Endodermal cell (in vitro differentiated cells): ENCODE measurements around the gene MORC1. TPM values are rescaled to one million over a fixed set of nuclear protein-coding genes. Genes with fewer than 3 reads are reported as not detected.

Experiments used
- DNase-seq: peaks from one replicate; pipeline ENCODE4 v3.0.0-alpha.2; 2017
- H3K27ac ChIP-seq: 2 replicates; pipeline ENCODE4 v1.5.1; 2013; ENCODE audit warnings: mild to moderate bottlenecking, low read depth, low read length, moderate library complexity
- H3K27me3 ChIP-seq: 2 replicates; pipeline ENCODE4 v1.6.1; 2013; ENCODE audit warnings: mild to moderate bottlenecking, low read length, moderate library complexity; ENCODE audit not compliant: insufficient read depth, control insufficient read depth, poor library complexity, severe bottlenecking
- H3K36me3 ChIP-seq: 2 replicates; pipeline ENCODE4 v1.7.0; 2013; ENCODE audit warnings: mild to moderate bottlenecking, low read length, moderate library complexity; ENCODE audit not compliant: control insufficient read depth, insufficient read depth
- H3K4me1 ChIP-seq: one replicate; pipeline ENCODE4 v1.7.0; 2013; ENCODE audit warnings: low read length; ENCODE audit not compliant: control insufficient read depth, insufficient read depth
- H3K4me3 ChIP-seq: 2 replicates; pipeline ENCODE4 v1.5.1; 2013; ENCODE audit warnings: mild to moderate bottlenecking, low read length, moderate library complexity
- H3K9ac ChIP-seq: 2 replicates; pipeline ENCODE4 v1.6.1; 2013; ENCODE audit warnings: mild to moderate bottlenecking, low read length, moderate library complexity; ENCODE audit not compliant: poor library complexity, severe bottlenecking; ENCODE audit errors: extremely low read depth
- H3K9me3 ChIP-seq: 2 replicates; pipeline ENCODE4 v1.6.1; 2013; ENCODE audit warnings: mild to moderate bottlenecking, low read length, moderate library complexity; ENCODE audit not compliant: control insufficient read depth
- H3K27ac Mint-ChIP-seq: 2 replicates; pipeline ENCODE4 v1.8.0; 2020; ENCODE audit warnings: mixed read lengths
- H3K27me3 Mint-ChIP-seq: 2 replicates; pipeline ENCODE4 v1.8.0; 2021; ENCODE audit warnings: mild to moderate bottlenecking, mixed read lengths; ENCODE audit not compliant: insufficient read depth
- H3K36me3 Mint-ChIP-seq: 2 replicates; pipeline ENCODE4 v1.8.0; 2020; ENCODE audit warnings: low read depth, mixed read lengths
- H3K4me1 Mint-ChIP-seq: 2 replicates; pipeline ENCODE4 v1.8.0; 2020; ENCODE audit warnings: mixed read lengths
- H3K4me3 Mint-ChIP-seq: 2 replicates; pipeline ENCODE4 v1.8.0; 2020; ENCODE audit warnings: mild to moderate bottlenecking, moderate library complexity, mixed read lengths
- H3K9me3 Mint-ChIP-seq: 2 replicates; pipeline ENCODE4 v1.8.0; 2020; ENCODE audit warnings: mild to moderate bottlenecking, mixed read lengths
- whole genome bisulfite sequencing, 2 experiments: methylation state at CpG; one replicate each; pipeline versions ENCODE4 v1.1.5 to v1.1.7; 2013; ENCODE audit warnings: missing lambda C conversion rate in 2 of 2, mixed read lengths in 1 of 2; ENCODE audit not compliant: insufficient coverage in 1 of 2, insufficient read length in 1 of 2; 5-methylcytosine and 5-hydroxymethylcytosine counted together
- total RNA-seq, 2 donors: library from RNA; stranded (reverse); fragmentation: NEBNext Ultra II Directional in 1 of 2; extraction: Animal tissue kit (Norgen Biotek cat#: 25700) in 1 of 2; gene quantifications; 2 replicates in 1 of 2; 3 replicates in 1 of 2; pipeline ENCODE4 v1.2.1, GENCODE V29; 2021
- TF ChIP-seq, protein P1 (sequence below): fragments of 200-600 bp; sonication (generic); conservative IDR thresholded peaks from 2 replicates; pipeline ENCODE4 v1.5.0; 2021; ENCODE audit warnings: antibody characterized with exemption, mild to moderate bottlenecking

Gene MORC1
- total RNA-seq, 2 donors from 2014 or later: not detected

DNA sequence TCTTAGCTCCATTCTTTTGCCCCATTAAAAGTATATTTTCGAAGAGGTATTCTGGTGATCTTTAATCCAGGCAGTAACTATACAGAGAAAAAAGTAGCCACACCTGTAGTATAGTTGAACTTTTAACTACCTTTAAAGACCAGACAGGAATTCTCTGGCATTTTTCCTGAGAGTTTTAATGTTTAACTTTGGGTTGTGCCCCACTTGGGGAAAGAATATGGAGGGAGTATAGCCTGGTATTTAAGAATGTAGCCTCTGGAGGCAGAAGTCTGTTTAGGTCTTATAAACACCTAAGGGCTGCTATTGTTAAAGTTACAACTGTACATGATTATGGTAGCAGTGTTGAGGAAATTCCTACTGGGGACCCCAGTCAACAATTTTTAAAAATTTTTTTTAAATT lies 37.9 kb upstream of the MORC1 start:
- H3K9ac ChIP-seq: no peak overlapping the region
- WGBS, 2 experiments: 100% methylated on average over 1 of the region's 1 CpG; no CpG with 5 or more reads in 1 of the 2 experiments
- no peak overlapping the region for H3K27ac ChIP-seq
- H3K27me3 ChIP-seq: no peaks in the 10 kb centered on the region
- no peaks in the 10 kb centered on the region for H3K36me3 ChIP-seq
- no peaks in the 10 kb centered on the region for H3K4me1 ChIP-seq
- H3K9me3 ChIP-seq: no peaks in the 10 kb centered on the region
- Mint-ChIP-seq H3K27me3 (no peaks in the 10 kb centered on the region), H3K9me3 (peaks cover 6% of the 10 kb centered on the region), H3K4me3 (no peak overlapping the region), H3K27ac (no peak overlapping the region), H3K36me3 (no peaks in the 10 kb centered on the region), H3K4me1 (no peaks in the 10 kb centered on the region)
- DNase-seq: no peak
- TF ChIP-seq, protein P1, sequence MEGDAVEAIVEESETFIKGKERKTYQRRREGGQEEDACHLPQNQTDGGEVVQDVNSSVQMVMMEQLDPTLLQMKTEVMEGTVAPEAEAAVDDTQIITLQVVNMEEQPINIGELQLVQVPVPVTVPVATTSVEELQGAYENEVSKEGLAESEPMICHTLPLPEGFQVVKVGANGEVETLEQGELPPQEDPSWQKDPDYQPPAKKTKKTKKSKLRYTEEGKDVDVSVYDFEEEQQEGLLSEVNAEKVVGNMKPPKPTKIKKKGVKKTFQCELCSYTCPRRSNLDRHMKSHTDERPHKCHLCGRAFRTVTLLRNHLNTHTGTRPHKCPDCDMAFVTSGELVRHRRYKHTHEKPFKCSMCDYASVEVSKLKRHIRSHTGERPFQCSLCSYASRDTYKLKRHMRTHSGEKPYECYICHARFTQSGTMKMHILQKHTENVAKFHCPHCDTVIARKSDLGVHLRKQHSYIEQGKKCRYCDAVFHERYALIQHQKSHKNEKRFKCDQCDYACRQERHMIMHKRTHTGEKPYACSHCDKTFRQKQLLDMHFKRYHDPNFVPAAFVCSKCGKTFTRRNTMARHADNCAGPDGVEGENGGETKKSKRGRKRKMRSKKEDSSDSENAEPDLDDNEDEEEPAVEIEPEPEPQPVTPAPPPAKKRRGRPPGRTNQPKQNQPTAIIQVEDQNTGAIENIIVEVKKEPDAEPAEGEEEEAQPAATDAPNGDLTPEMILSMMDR: no peak
- no peak overlapping the region for H3K4me3 ChIP-seq

DNA sequence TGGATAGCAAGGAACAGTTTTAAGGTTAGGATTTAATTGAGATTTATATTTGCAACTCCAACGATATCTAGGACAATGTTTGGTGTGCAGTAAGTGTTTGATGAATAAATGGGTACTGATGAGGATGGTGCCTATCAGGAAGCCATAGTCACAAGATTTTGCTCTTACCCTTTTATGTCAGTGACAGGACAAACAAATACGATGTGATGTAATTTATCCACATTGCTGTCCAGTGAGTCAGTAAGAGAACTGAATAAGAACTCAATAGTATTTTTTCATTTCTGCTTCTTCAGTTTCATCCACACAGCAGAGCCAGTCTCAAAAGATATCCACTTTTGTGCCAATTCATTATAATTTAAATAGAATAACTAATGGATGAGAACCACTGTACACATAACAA lies 37.0 kb upstream of the MORC1 start:
- no peak for DNase-seq
- no peak overlapping the region for H3K4me3 ChIP-seq
- TF ChIP-seq, protein P1: no peak
- H3K27me3 ChIP-seq: no peaks in the 10 kb centered on the region
- no peaks in the 10 kb centered on the region for H3K9me3 ChIP-seq
- no peaks in the 10 kb centered on the region for H3K36me3 ChIP-seq
- no peak overlapping the region for H3K27ac ChIP-seq
- no peaks in the 10 kb centered on the region for H3K36me3 Mint-ChIP-seq
- no peak overlapping the region for H3K4me3 Mint-ChIP-seq
- no peak overlapping the region for H3K9ac ChIP-seq
- no peaks in the 10 kb centered on the region for H3K4me1 Mint-ChIP-seq
- H3K4me1 ChIP-seq: no peaks in the 10 kb centered on the region
- no peak overlapping the region for H3K27ac Mint-ChIP-seq
- no peaks in the 10 kb centered on the region for H3K27me3 Mint-ChIP-seq
- peaks cover 6% of the 10 kb centered on the region for H3K9me3 Mint-ChIP-seq
- 92 to 94% methylated on average over 2 of the region's 2 CpGs for WGBS, 2 experiments

DNA sequence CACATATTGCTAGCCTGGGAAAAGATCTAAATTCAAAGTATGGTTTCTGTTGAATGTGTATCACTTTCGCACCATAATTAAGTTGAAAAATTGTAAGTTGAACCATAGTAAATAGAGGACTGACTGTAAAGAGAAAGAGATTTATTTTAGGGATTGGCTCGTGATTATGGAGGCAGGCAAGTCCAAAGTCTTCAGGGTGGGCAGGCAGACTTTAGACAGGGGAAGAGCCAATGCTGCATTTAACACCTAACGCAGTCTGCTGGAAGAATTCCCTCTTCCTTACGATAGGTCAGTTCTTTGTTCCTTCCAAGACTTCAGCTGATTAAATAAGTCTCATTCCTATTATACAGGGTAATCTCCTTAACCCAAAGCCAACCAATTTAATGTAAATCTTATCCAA lies 34.4 kb upstream of the MORC1 start:
- Mint-ChIP-seq H3K4me1 (no peaks in the 10 kb centered on the region), H3K4me3 (no peak overlapping the region), H3K27me3 (no peaks in the 10 kb centered on the region), H3K36me3 (no peaks in the 10 kb centered on the region), H3K27ac (no peak overlapping the region), H3K9me3 (no peaks in the 10 kb centered on the region)
- WGBS, 2 experiments: 88 to 94% methylated on average over 4 of the region's 4 CpGs
- Histone ChIP-seq H3K27ac (no peak overlapping the region), H3K9ac (no peak overlapping the region), H3K4me3 (no peak overlapping the region), H3K27me3 (no peaks in the 10 kb centered on the region), H3K9me3 (no peaks in the 10 kb centered on the region), H3K36me3 (no peaks in the 10 kb centered on the region), H3K4me1 (no peaks in the 10 kb centered on the region)
- TF ChIP-seq, protein P1: no peak
- no peak for DNase-seq
